Measurements from ENCODE around the gene UBP1.

UBP1 gene

DNA sequence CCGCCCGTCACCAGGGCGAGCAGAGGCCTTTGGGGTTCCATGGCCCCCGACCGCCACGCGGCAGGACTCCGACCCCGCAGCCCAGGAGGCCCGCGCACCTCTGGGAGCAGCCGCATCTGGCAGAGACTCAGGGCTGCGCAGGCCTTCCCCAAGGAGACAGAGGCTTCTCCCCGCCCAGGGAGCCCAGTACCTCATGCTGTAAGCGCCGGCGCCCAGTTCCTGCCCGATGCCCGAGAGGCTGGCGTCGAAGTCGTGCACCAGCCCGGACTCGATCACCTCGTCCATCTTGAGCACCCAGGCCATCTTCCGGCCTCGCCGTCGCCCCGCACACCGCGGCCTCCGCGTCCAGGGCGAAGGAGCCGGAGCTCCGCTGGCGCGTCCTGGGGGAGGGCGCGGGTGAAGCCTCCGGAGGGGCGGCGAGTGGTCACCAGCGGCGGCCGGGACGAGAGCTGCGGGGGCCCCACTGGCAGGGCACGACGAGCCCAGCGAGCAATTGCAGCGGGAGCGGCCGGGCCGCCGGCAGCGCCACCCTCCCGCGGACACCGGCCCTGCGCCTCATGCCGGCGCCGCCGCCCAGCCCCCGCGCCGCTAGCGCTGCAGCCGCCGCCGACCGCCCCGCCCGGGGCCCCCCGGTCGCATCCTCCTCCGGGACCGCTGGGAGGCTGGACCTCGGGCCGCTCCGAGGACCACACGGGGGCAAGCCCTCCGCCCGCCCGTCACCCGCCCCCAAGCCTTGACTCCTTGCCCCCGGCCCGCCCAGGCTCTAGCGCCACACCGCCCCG lies 468 bp downstream of the UBP1 start (continued):
- TF ChIP-seq, protein P1, sequence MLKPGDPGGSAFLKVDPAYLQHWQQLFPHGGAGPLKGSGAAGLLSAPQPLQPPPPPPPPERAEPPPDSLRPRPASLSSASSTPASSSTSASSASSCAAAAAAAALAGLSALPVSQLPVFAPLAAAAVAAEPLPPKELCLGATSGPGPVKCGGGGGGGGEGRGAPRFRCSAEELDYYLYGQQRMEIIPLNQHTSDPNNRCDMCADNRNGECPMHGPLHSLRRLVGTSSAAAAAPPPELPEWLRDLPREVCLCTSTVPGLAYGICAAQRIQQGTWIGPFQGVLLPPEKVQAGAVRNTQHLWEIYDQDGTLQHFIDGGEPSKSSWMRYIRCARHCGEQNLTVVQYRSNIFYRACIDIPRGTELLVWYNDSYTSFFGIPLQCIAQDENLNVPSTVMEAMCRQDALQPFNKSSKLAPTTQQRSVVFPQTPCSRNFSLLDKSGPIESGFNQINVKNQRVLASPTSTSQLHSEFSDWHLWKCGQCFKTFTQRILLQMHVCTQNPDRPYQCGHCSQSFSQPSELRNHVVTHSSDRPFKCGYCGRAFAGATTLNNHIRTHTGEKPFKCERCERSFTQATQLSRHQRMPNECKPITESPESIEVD (tag by site-specific recombination; IDR thresholded peaks at IDR 0.05): no peak
- TF ChIP-seq ZBTB48 (tag by site-specific recombination; IDR thresholded peaks at IDR 0.05): no peak
- TF ChIP-seq ZNF23 (tag by site-specific recombination; IDR thresholded peaks at IDR 0.05; ENCODE audit: borderline replicate concordance): no peak
- TF ChIP-seq SETDB1 (IDR thresholded peaks at IDR 0.05; ENCODE audit: insufficient read length, low read length): no peak
- TF ChIP-seq GLIS2 (tag by site-specific recombination; IDR thresholded peaks at IDR 0.05): peak; percentile 44
- TF ChIP-seq, protein P2, sequence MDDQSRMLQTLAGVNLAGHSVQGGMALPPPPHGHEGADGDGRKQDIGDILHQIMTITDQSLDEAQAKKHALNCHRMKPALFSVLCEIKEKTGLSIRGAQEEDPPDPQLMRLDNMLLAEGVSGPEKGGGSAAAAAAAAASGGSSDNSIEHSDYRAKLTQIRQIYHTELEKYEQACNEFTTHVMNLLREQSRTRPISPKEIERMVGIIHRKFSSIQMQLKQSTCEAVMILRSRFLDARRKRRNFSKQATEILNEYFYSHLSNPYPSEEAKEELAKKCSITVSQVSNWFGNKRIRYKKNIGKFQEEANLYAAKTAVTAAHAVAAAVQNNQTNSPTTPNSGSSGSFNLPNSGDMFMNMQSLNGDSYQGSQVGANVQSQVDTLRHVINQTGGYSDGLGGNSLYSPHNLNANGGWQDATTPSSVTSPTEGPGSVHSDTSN (CRISPR knock-in tag; IDR thresholded peaks at IDR 0.05): no peak
- TF ChIP-seq, protein P3, sequence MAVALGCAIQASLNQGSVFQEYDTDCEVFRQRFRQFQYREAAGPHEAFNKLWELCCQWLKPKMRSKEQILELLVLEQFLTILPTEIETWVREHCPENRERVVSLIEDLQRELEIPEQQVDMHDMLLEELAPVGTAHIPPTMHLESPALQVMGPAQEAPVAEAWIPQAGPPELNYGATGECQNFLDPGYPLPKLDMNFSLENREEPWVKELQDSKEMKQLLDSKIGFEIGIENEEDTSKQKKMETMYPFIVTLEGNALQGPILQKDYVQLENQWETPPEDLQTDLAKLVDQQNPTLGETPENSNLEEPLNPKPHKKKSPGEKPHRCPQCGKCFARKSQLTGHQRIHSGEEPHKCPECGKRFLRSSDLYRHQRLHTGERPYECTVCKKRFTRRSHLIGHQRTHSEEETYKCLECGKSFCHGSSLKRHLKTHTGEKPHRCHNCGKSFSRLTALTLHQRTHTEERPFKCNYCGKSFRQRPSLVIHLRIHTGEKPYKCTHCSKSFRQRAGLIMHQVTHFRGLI (tag by site-specific recombination; IDR thresholded peaks at IDR 0.05): peak; percentile 28; the same call in 1 of the 2 replicates
- no peak for TF ChIP-seq ZNF621 (tag by site-specific recombination; IDR thresholded peaks at IDR 0.05)
- TF ChIP-seq, protein P4, sequence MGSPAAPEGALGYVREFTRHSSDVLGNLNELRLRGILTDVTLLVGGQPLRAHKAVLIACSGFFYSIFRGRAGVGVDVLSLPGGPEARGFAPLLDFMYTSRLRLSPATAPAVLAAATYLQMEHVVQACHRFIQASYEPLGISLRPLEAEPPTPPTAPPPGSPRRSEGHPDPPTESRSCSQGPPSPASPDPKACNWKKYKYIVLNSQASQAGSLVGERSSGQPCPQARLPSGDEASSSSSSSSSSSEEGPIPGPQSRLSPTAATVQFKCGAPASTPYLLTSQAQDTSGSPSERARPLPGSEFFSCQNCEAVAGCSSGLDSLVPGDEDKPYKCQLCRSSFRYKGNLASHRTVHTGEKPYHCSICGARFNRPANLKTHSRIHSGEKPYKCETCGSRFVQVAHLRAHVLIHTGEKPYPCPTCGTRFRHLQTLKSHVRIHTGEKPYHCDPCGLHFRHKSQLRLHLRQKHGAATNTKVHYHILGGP (tag by site-specific recombination; IDR thresholded peaks at IDR 0.05): no peak
- TF ChIP-seq, protein P5, sequence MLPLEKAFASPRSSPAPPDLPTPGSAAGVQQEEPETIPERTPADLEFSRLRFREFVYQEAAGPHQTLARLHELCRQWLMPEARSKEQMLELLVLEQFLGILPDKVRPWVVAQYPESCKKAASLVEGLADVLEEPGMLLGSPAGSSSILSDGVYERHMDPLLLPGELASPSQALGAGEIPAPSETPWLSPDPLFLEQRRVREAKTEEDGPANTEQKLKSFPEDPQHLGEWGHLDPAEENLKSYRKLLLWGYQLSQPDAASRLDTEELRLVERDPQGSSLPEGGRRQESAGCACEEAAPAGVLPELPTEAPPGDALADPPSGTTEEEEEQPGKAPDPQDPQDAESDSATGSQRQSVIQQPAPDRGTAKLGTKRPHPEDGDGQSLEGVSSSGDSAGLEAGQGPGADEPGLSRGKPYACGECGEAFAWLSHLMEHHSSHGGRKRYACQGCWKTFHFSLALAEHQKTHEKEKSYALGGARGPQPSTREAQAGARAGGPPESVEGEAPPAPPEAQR (tag by site-specific recombination; IDR thresholded peaks at IDR 0.05): no peak
- TF ChIP-seq ZBTB17 (tag by site-specific recombination; IDR thresholded peaks at IDR 0.05): peak; percentile 92
- no peak for TF ChIP-seq ZNF561 (tag by site-specific recombination; IDR thresholded peaks at IDR 0.05; ENCODE audit: borderline replicate concordance)
- TF ChIP-seq ZNF560 (tag by site-specific recombination; IDR thresholded peaks at IDR 0.05; ENCODE audit: borderline replicate concordance): no peak
- no peak for TF ChIP-seq ZNF19 (tag by site-specific recombination; IDR thresholded peaks at IDR 0.05; ENCODE audit: low read depth)
- TF ChIP-seq, protein P6, sequence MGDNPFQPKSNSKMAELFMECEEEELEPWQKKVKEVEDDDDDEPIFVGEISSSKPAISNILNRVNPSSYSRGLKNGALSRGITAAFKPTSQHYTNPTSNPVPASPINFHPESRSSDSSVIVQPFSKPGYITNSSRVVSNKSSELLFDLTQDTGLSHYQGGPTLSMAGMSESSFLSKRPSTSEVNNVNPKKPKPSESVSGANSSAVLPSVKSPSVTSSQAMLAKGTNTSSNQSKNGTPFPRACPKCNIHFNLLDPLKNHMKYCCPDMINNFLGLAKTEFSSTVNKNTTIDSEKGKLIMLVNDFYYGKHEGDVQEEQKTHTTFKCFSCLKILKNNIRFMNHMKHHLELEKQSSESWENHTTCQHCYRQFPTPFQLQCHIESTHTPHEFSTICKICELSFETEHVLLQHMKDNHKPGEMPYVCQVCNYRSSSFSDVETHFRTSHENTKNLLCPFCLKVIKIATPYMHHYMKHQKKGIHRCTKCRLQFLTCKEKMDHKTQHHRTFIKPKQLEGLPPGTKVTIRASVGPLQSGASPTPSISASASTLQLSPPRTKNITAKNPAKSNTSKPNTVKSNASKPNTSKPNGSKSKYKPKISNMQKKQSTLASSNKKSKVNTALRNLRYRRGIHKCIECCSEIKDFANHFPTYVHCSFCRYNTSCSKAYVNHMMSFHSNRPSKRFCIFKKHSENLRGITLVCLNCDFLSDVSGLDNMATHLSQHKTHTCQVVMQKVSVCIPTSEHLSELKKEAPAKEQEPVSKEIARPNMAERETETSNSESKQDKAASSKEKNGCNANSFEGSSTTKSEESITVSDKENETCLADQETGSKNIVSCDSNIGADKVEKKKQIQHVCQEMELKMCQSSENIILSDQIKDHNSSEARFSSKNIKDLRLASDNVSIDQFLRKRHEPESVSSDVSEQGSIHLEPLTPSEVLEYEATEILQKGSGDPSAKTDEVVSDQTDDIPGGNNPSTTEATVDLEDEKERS (tag by site-specific recombination; IDR thresholded peaks at IDR 0.05): no peak
- no peak; the same call in 1 of the 2 replicates for TF ChIP-seq YY1 (tag by site-specific recombination; IDR thresholded peaks at IDR 0.05)
- TF ChIP-seq, protein P7, sequence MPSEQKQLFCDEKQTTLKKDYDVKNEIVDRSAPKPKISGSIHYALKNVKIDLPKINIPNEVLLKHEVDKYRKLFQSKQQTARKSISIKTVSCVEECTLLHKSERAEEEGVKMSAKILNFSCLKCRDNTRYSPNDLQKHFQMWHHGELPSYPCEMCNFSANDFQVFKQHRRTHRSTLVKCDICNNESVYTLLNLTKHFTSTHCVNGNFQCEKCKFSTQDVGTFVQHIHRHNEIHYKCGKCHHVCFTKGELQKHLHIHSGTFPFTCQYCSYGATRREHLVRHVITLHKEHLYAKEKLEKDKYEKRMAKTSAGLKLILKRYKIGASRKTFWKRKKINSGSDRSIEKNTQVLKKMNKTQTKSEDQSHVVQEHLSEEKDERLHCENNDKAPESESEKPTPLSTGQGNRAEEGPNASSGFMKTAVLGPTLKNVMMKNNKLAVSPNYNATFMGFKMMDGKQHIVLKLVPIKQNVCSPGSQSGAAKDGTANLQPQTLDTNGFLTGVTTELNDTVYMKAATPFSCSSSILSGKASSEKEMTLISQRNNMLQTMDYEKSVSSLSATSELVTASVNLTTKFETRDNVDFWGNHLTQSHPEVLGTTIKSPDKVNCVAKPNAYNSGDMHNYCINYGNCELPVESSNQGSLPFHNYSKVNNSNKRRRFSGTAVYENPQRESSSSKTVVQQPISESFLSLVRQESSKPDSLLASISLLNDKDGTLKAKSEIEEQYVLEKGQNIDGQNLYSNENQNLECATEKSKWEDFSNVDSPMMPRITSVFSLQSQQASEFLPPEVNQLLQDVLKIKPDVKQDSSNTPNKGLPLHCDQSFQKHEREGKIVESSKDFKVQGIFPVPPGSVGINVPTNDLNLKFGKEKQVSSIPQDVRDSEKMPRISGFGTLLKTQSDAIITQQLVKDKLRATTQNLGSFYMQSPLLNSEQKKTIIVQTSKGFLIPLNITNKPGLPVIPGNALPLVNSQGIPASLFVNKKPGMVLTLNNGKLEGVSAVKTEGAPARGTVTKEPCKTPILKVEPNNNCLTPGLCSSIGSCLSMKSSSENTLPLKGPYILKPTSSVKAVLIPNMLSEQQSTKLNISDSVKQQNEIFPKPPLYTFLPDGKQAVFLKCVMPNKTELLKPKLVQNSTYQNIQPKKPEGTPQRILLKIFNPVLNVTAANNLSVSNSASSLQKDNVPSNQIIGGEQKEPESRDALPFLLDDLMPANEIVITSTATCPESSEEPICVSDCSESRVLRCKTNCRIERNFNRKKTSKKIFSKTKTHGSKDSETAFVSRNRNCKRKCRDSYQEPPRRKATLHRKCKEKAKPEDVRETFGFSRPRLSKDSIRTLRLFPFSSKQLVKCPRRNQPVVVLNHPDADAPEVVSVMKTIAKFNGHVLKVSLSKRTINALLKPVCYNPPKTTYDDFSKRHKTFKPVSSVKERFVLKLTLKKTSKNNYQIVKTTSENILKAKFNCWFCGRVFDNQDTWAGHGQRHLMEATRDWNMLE (tag by site-specific recombination; conservative IDR thresholded peaks at IDR 0.05; ENCODE audit: low read depth): no peak
- TF ChIP-seq ZNF777 (tag by site-specific recombination; IDR thresholded peaks at IDR 0.05; ENCODE audit: borderline replicate concordance): 0 out of 2 replicates have a peak, but pooled peaks have one; percentile 34
- TF ChIP-seq ZNF48 (tag by site-specific recombination; IDR thresholded peaks at IDR 0.05): no peak
- peak; percentile 56; the same call in 1 of the 2 replicates for TF ChIP-seq ZNF76 (tag by site-specific recombination; IDR thresholded peaks at IDR 0.05; ENCODE audit: borderline replicate concordance, low read depth)
- no peak for TF ChIP-seq ZNF112 (tag by site-specific recombination; IDR thresholded peaks at IDR 0.05)
- TF ChIP-seq ZNF335 (tag by site-specific recombination; conservative IDR thresholded peaks at IDR 0.05): peak; percentile 60
- TF ChIP-seq ZNF394 (tag by site-specific recombination; IDR thresholded peaks at IDR 0.05; ENCODE audit: borderline replicate concordance): no peak
